ENCODE data around the gene PRTFDC1. TPM values are rescaled to one million over a fixed set of nuclear protein-coding genes. Genes with fewer than 3 reads are reported as not detected.

PRTFDC1 gene
- total and polyA plus RNA-seq, 2 of the 13 experiments (the other 11 are each of a cell fraction or from before 2014, with no cell fraction given) = not detected

DNA sequence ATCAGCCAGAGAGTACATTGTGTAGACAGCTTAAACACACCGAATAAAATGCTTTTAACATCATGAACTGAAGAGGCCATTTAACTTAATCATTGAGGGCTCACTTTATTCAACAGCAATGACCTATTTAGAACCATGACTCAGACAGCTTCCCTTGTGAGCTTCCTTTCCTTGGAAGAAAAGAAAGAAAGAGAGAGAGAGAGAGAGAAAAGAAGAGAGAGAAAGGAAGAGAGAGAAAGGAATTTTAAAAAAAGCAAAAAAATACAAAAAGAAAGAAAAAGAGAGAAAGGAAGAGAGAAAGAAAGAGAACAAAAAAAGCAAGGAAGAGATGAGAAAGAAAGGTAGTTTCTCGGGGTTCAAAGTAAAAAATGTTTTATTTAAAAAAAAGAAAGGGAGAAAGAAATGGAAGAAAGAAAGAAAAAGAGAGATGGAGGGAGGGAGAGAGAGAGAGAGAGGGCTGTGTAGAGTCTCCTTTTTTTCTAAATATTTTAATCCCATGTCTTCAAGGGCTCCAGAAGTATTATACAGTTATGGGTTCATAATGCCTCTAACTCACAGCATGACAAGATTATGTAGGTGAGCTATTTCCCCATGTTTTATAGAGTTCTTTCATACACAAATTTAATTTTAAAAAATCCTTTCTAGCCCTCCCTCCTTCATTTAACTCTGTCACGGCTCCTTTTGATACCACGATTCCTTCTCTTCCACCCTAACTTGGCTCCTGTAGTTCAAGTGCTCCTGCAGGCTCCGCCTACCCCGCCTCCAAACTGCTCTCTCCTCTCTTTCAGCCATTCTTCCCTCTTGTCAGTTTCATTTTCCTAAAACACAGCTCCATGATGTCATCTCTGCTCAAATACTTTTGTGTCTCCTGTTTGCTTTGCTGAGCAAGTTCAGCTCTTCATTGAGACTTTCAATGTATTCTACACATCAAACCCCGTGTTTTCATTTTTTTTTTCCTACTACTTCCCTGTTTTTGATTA, 85.5 kb downstream of the PRTFDC1 start:
- no peaks in the 10 kb centered on the region for H3K9me3 ChIP-seq (ENCODE audit: low read length)
- no peaks in the 10 kb centered on the region; a peak in 2 of 5 replicates for H3K27me3 ChIP-seq (ENCODE audit: control insufficient read depth in 1 of 2, insufficient read depth in 2 of 2, low read length in 2 of 2)
- H3K4me1 ChIP-seq (ENCODE audit: insufficient read depth, low read length) = no peaks in the 10 kb centered on the region
- in situ Hi-C loops (cut with HindIII; ENCODE audit: extremely low pct_ligation_motif_present, low pct_unique_long_range_greater_than_20kb) (no loop called here), intact Hi-C loops (cut with micrococcal nuclease; ENCODE audit: unreplicated experiment) (no loop called here)
- DNase-seq (ENCODE audit: low spot score) = peak; percentile 6
- H3K36me3 ChIP-seq (replicated peaks in 1 of 2; ENCODE audit: control insufficient read depth in 1 of 2, insufficient read depth in 2 of 2, low read length in 2 of 2) = no peaks in the 10 kb centered on the region
- no peak for ATAC-seq
- no peak overlapping the region for H3K4me2 ChIP-seq (ENCODE audit: low read depth, low read length)
- WGBS (ENCODE audit: low lambda C conversion rate) = 14% methylated on average over 7 of the region's 7 CpGs
- CTCF ChIA-PET (ENCODE audit: low intra/inter-chr PET ratio, low total read pairs) = no interaction called here
- no peak overlapping the region for H3K4me3 ChIP-seq (replicated peaks in 1 of 3; ENCODE audit: insufficient read depth in 1 of 3, low read depth in 2 of 3, low read length in 3 of 3)
- FAIRE-seq = no peak
- no peak overlapping the region for H3K9ac ChIP-seq (ENCODE audit: insufficient read depth, low read depth, low read length)
- no peaks in the 10 kb centered on the region for H4K20me1 ChIP-seq (ENCODE audit: insufficient read depth, low read length)
- TF ChIP-seq ATF7 (IDR thresholded peaks at IDR 0.05) (peak; percentile 53; the same call in 1 of the 2 replicates), ATF7 (CRISPR knock-in tag; IDR thresholded peaks at IDR 0.05) (no peak), CSRNP1 (CRISPR knock-in tag; IDR thresholded peaks at IDR 0.05) (no peak)
- POLR2A ChIA-PET = no interaction called here
- no peaks in the 10 kb centered on the region for H3K79me2 ChIP-seq (ENCODE audit: insufficient read depth, low read length)
- BruUV-seq (replicated peaks) = no TSS peak
- H2AFZ ChIP-seq (ENCODE audit: low read length) = no peak overlapping the region
- H3K27ac ChIP-seq (ENCODE audit: extremely low read length, insufficient read depth, low read length) = no peak overlapping the region

DNA sequence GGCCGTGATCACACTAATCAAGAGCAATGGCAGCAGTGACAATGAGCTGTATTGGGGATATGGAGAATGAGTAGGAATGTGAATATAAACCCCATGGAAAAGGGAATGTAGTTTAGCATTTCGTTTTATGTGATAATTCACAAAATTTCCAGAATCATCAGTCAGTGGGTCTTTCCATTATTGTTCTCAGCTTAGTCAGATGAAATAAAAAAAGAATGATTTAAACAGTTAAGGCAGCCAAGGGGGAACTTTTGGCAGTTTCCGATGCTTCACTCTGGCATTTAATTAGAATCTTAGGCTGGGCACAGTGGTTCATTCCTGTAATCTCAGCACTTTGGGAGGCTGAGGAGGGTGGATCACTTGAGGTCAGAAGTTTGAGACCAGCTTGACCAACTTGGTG, 86.6 kb downstream of the PRTFDC1 start:
- Histone ChIP-seq H3K4me2 (ENCODE audit: low read depth, low read length) (no peak overlapping the region), H4K20me1 (ENCODE audit: insufficient read depth, low read length) (no peaks in the 10 kb centered on the region), H2AFZ (ENCODE audit: low read length) (no peak overlapping the region), H3K36me3 (replicated peaks in 1 of 2; ENCODE audit: control insufficient read depth in 1 of 2, insufficient read depth in 2 of 2, low read length in 2 of 2) (no peaks in the 10 kb centered on the region), H3K4me3 (replicated peaks in 1 of 3; ENCODE audit: insufficient read depth in 1 of 3, low read depth in 2 of 3, low read length in 3 of 3) (no peak overlapping the region), H3K27me3 (ENCODE audit: control insufficient read depth in 1 of 2, insufficient read depth in 2 of 2, low read length in 2 of 2) (no peaks in the 10 kb centered on the region; a peak in 1 of 5 replicates), H3K9ac (ENCODE audit: insufficient read depth, low read depth, low read length) (no peak overlapping the region), H3K9me3 (ENCODE audit: low read length) (no peaks in the 10 kb centered on the region), H3K4me1 (ENCODE audit: insufficient read depth, low read length) (no peaks in the 10 kb centered on the region), H3K27ac (ENCODE audit: extremely low read length, insufficient read depth, low read length) (no peak overlapping the region), H3K79me2 (ENCODE audit: insufficient read depth, low read length) (no peaks in the 10 kb centered on the region)
- WGBS (ENCODE audit: low lambda C conversion rate) = 38% methylated on average over 3 of the region's 3 CpGs
- no peak for ATAC-seq
- POLR2A ChIA-PET = interaction anchor here (0.7 kb wide), 1 partner anchor 216 kb away, joined by 3 read pairs; no protein-coding TSS in a partner anchor
- DNase-seq (ENCODE audit: low spot score) = no peak
- no TSS peak for BruUV-seq (replicated peaks)
- CTCF ChIA-PET (ENCODE audit: low intra/inter-chr PET ratio, low total read pairs) = no interaction called here
- FAIRE-seq = no peak
- intact Hi-C loops (cut with micrococcal nuclease; ENCODE audit: unreplicated experiment) (no loop called here), in situ Hi-C loops (cut with HindIII; ENCODE audit: extremely low pct_ligation_motif_present, low pct_unique_long_range_greater_than_20kb) (no loop called here)
- TF ChIP-seq, protein P1, sequence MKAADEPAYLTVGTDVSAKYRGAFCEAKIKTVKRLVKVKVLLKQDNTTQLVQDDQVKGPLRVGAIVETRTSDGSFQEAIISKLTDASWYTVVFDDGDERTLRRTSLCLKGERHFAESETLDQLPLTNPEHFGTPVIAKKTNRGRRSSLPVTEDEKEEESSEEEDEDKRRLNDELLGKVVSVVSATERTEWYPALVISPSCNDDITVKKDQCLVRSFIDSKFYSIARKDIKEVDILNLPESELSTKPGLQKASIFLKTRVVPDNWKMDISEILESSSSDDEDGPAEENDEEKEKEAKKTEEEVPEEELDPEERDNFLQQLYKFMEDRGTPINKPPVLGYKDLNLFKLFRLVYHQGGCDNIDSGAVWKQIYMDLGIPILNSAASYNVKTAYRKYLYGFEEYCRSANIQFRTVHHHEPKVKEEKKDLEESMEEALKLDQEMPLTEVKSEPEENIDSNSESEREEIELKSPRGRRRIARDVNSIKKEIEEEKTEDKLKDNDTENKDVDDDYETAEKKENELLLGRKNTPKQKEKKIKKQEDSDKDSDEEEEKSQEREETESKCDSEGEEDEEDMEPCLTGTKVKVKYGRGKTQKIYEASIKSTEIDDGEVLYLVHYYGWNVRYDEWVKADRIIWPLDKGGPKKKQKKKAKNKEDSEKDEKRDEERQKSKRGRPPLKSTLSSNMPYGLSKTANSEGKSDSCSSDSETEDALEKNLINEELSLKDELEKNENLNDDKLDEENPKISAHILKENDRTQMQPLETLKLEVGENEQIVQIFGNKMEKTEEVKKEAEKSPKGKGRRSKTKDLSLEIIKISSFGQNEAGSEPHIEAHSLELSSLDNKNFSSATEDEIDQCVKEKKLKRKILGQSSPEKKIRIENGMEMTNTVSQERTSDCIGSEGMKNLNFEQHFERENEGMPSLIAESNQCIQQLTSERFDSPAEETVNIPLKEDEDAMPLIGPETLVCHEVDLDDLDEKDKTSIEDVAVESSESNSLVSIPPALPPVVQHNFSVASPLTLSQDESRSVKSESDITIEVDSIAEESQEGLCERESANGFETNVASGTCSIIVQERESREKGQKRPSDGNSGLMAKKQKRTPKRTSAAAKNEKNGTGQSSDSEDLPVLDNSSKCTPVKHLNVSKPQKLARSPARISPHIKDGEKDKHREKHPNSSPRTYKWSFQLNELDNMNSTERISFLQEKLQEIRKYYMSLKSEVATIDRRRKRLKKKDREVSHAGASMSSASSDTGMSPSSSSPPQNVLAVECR (CRISPR knock-in tag; IDR thresholded peaks at IDR 0.05; ENCODE audit: borderline replicate concordance) = no peak
- TF ChIP-seq MBNL3 (CRISPR knock-in tag; conservative IDR thresholded peaks at IDR 0.05) = no peak
- TF ChIP-seq HNRNPK (IDR thresholded peaks at IDR 0.05; ENCODE audit: low read depth, low read length, poor library complexity, severe bottlenecking) = no peak
- TF ChIP-seq ZNF20 (CRISPR knock-in tag; IDR thresholded peaks at IDR 0.05) = no peak
- no peak for TF ChIP-seq MAF1 (CRISPR knock-in tag; IDR thresholded peaks at IDR 0.05; ENCODE audit: borderline replicate concordance)
- no peak for TF ChIP-seq RBFOX2 (IDR thresholded peaks at IDR 0.05; ENCODE audit: low read depth, low read length)
- TF ChIP-seq CHCHD3 (CRISPR knock-in tag; IDR thresholded peaks at IDR 0.05) = no peak
